ENCODE results near the gene FTSJ3.

- TF ChIP-seq CTCF (IDR thresholded peaks at IDR 0.05; ENCODE audit: poor library complexity) (no peak), EZH2 (IDR thresholded peaks at IDR 0.05; ENCODE audit: borderline replicate concordance) (no peak), EZH2phosphoT487 (IDR thresholded peaks at IDR 0.05; ENCODE audit: low read depth, severe bottlenecking, unreplicated experiment) (no peak)
Observed at GRCh38 chr17:63786117-63786516, 41.3 kb downstream of the FTSJ3 start.
